Heart left ventricle (tissue), 13 donors: ENCODE measurements around the gene CLCNKA.

ENCODE experiments used
- CTCF ChIP-seq, 12 donors: fragments of 200-600 bp; sonication (generic) in 4 of 12; IDR thresholded peaks; one replicate each; pipeline versions ENCODE4 v1.5.0 to v1.8.0; 2018 to 2022; ENCODE audit warnings: antibody characterized with exemption in 12 of 12, mild to moderate bottlenecking in 5 of 12
- POLR2A ChIP-seq, 2 donors: fragments of 450-650 bp; IDR thresholded peaks; one replicate each; pipeline ENCODE4 v1.6.1; 2017; ENCODE audit warnings: antibody characterized with exemption in 2 of 2, mild to moderate bottlenecking in 2 of 2, moderate library complexity in 2 of 2
- donor health status: ischemic (EF 13 %, LVEDD 7.1; RV severe dilation, severe dysfunction).
- donor health status: DM: no; HTN: yes; CAD: no.
- donor health status: DM: no; HTN: no; CAD: no.
- donor health status: ischemic (EF 25% LVEDD 6.9; RV normal size, moderate dysfunction).
- donor health status: ischemic (EF 25% LVEDD 5.7; RV mildly dilated, moderate dysfunction).
- donor health status: ischemic (EF 35%, LVEDD 5.7; RV mildly dilated, moderate dysfunction).
- donor health status: nonischemic (EF 11% LVEDD 7.7; RV severe dilation, severe dysfunction).
- donor health status: DM: yes; HTN: yes; CAD: no.
- donor health status: PGD.
- donor health status: ischemic (EF 29% LVEDD 5.4; RV normal size, mild dysfunction).
- donor health status: nonischemic (EF 23%, LVEDD 6.1; RV moderate dilation, normal function).

GRCh38 chr1:16031551-16031950, 9.7 kb downstream of the CLCNKA start:
- TF ChIP-seq CTCF (IDR thresholded peaks at IDR 0.05) (no peak), POLR2A (IDR thresholded peaks at IDR 0.05) (no peak)
